Transverse colon (tissue), 4 donors: ENCODE measurements around the gene RTP5. TPM values are rescaled to one million over a fixed set of nuclear protein-coding genes. Genes with fewer than 3 reads are reported as not detected.
A peak's percentile ranks its signal among the peaks of the same experiment; 100 is the strongest.

Experiments used
- DNase-seq: peaks from one replicate; pipeline ENCODE4 v3.0.0-alpha.2; 2019
- H3K27ac ChIP-seq, 4 donors: fragments of 200-600 bp; sonication (generic); 2 replicates each; pipeline ENCODE4 v1.5.1; 2016 to 2018; ENCODE audit warnings: inconsistent platforms in 4 of 4
- H3K27me3 ChIP-seq: fragments of 200-600 bp; sonication (generic); 2 replicates; pipeline ENCODE4 v1.5.1; 2017; ENCODE audit warnings: inconsistent platforms
- H3K36me3 ChIP-seq, 4 donors: fragments of 200-600 bp; sonication (generic); 2 replicates each; pipeline ENCODE4 v1.5.1; 2017 to 2019; ENCODE audit warnings: inconsistent platforms in 4 of 4
- H3K4me1 ChIP-seq, 4 donors: fragments of 200-600 bp; sonication (generic); 2 replicates each; pipeline ENCODE4 v1.5.1; 2017 to 2020; ENCODE audit warnings: inconsistent platforms in 4 of 4
- H3K4me3 ChIP-seq, 4 donors: fragments of 200-600 bp; sonication (generic); 1 replicate in 1 of 4; 2 replicates in 3 of 4; pipeline versions ENCODE4 v1.5.1 to v1.6.1; 2017 to 2019; ENCODE audit warnings: inconsistent platforms in 4 of 4
- H3K9me3 ChIP-seq, 2 donors: fragments of 200-600 bp; sonication (generic); 2 replicates each; pipeline ENCODE4 v1.5.1; 2017 to 2019; ENCODE audit warnings: inconsistent platforms in 2 of 2
- CTCF ChIP-seq, 5 experiments: fragments of 200-600 bp in 3 of 5; fragments of 450-650 bp in 2 of 5; sonication (generic) in 3 of 5; IDR thresholded peaks; 1 replicate in 2 of 5; 2 replicates in 3 of 5; pipeline ENCODE4 v1.5.1; 2016 to 2017; ENCODE audit warnings: antibody characterized with exemption in 5 of 5, inconsistent platforms in 3 of 5, mild to moderate bottlenecking in 2 of 5, moderate library complexity in 1 of 5
- EP300 ChIP-seq: sonication (generic); formaldehyde crosslinking; IDR thresholded peaks from one replicate; pipeline ENCODE4 v1.6.1; 2017; ENCODE audit warnings: antibody characterized with exemption, low read depth
- POLR2A ChIP-seq: fragments of 450-650 bp; IDR thresholded peaks from one replicate; pipeline ENCODE4 v1.6.1; 2016; ENCODE audit warnings: antibody characterized with exemption, mild to moderate bottlenecking, moderate library complexity
- POLR2AphosphoS5 ChIP-seq, 3 donors: sonication (generic); formaldehyde crosslinking; IDR thresholded peaks; one replicate each; pipeline ENCODE4 v1.6.1; 2016; ENCODE audit warnings: antibody characterized with exemption in 3 of 3
- WGBS, 2 donors: methylation state at CpG; one replicate each; pipeline ENCODE4 v1.1.5; 2018; ENCODE audit warnings: low coverage in 1 of 2; 5-methylcytosine and 5-hydroxymethylcytosine counted together
- in situ Hi-C, 4 donors: fragments of 200-750 bp; cut with MboI; loops; one replicate each; pipeline versions ENCODE4 v1.15.0 to v1.15.1; 2017; ENCODE audit warnings: low sequenced_read_pairs in 3 of 4, low pct_ligation_motif_present in 1 of 4, low pct_unique_long_range_greater_than_20kb in 1 of 4
- intact Hi-C: fragments of 100-400 bp; cut with DNase I; formaldehyde crosslinking; loops from one replicate; pipeline ENCODE4 v1.15.1; 2023; ENCODE audit warnings: low total_unique reads
- total RNA-seq, 4 donors: library from RNA; depleted of rRNA; stranded (reverse); fragments of >200 nt; gene quantifications; one replicate each; pipeline ENCODE4 v1.1.0, GENCODE V29; 2016

RTP5 gene
- total RNA-seq, 4 donors from 2014 or later = 0.16 TPM; not detected in 3

GRCh38 chr2:241834527-241835210 is 34.9 kb upstream of the RTP5 start:
- TF ChIP-seq EP300 = no peak
- no peak for TF ChIP-seq POLR2AphosphoS5 (IDR thresholded peaks at IDR 0.05)
- TF ChIP-seq CTCF (IDR thresholded peaks at IDR 0.05) = no peak
- TF ChIP-seq POLR2A = no peak
- no peaks in the 10 kb centered on the region for H3K9me3 ChIP-seq
- intact Hi-C loops = no loop called here
- H3K4me1 ChIP-seq = peaks cover 0 to 3% (median 0%) of the 10 kb centered on the region in 4 donors
- no peak overlapping the region for H3K27ac ChIP-seq
- 88 to 97% methylated on average over 5 to 10 of the region's 10 CpGs for WGBS, 2 donors
- in situ Hi-C loops = no loop called here
- H3K36me3 ChIP-seq = no peaks in the 10 kb centered on the region
- no peak overlapping the region for H3K4me3 ChIP-seq
- peaks cover 28% of the 10 kb centered on the region for H3K27me3 ChIP-seq
- no peak for DNase-seq

GRCh38 chr2:241835611-241836010 is 33.9 kb upstream of the RTP5 start:
- WGBS, 2 donors = 60 to 74% methylated on average over 4 of the region's 4 CpGs
- H3K4me3 ChIP-seq = no peak overlapping the region
- H3K36me3 ChIP-seq = no peaks in the 10 kb centered on the region
- TF ChIP-seq POLR2AphosphoS5 (IDR thresholded peaks at IDR 0.05) = no peak
- TF ChIP-seq EP300 = no peak
- TF ChIP-seq CTCF (IDR thresholded peaks at IDR 0.05) = no peak
- peaks cover 0 to 3% (median 0%) of the 10 kb centered on the region in 4 donors for H3K4me1 ChIP-seq
- intact Hi-C loops = no loop called here
- in situ Hi-C loops = no loop called here
- peaks cover 28% of the 10 kb centered on the region for H3K27me3 ChIP-seq
- H3K27ac ChIP-seq = no peak overlapping the region
- no peak for DNase-seq
- H3K9me3 ChIP-seq = no peaks in the 10 kb centered on the region

- Histone ChIP-seq H3K4me3 (no peak overlapping the region), H3K4me1 (peaks cover 0 to 3% (median 0%) of the 10 kb centered on the region in 4 donors), H3K27me3 (peaks cover 28% of the 10 kb centered on the region), H3K36me3 (no peaks in the 10 kb centered on the region), H3K27ac (no peak overlapping the region), H3K9me3 (no peaks in the 10 kb centered on the region)
- intact Hi-C loops = no loop called here
- no peak for TF ChIP-seq POLR2A
- TF ChIP-seq EP300 = no peak
- TF ChIP-seq POLR2AphosphoS5 (IDR thresholded peaks at IDR 0.05) = no peak
- TF ChIP-seq CTCF (IDR thresholded peaks at IDR 0.05) = peak in 1 of 5 experiments; percentile 15
- DNase-seq = no peak
- 55 to 56% methylated on average over 6 of the region's 6 CpGs for WGBS, 2 donors
- in situ Hi-C loops = no loop called here
These were observed 33.2 kb upstream of the RTP5 start for GRCh38 chr2:241836292-241836691.

- TF ChIP-seq EP300 = no peak
- no peak overlapping the region for H3K27ac ChIP-seq
- no peaks in the 10 kb centered on the region for H3K9me3 ChIP-seq
- no peak for DNase-seq
- intact Hi-C loops (no loop called here), in situ Hi-C loops (no loop called here)
- H3K36me3 ChIP-seq = no peaks in the 10 kb centered on the region
- peaks cover 25% of the 10 kb centered on the region for H3K27me3 ChIP-seq
- whole genome bisulfite sequencing, 2 donors = 67 to 72% methylated on average over 6 to 13 of the region's 13 CpGs
- no peak overlapping the region for H3K4me3 ChIP-seq
- H3K4me1 ChIP-seq = peaks cover 0 to 3% (median 0%) of the 10 kb centered on the region in 4 donors
These were observed 32.1 kb upstream of the RTP5 start for GRCh38 chr2:241837197-241837965.
